Liver (tissue), 9 donors: ENCODE measurements around the gene TRABD. TPM values are rescaled to one million over a fixed set of nuclear protein-coding genes. Genes with fewer than 3 reads are reported as not detected.
A peak's percentile ranks its signal among the peaks of the same experiment; 100 is the strongest.
"Not testable (repeated sequence)": the region's sequence is repeated elsewhere in the genome, so short reads cannot be mapped to it uniquely, and the experiment has no call there.

Source experiments
- DNase-seq: peaks from one replicate; pipeline ENCODE4 v3.0.0-alpha.2; 2017; ENCODE audit warnings: low spot score
- H3K27ac ChIP-seq, 2 donors: one replicate each; pipeline ENCODE4 v1.7.0; 2013; ENCODE audit warnings: inconsistent platforms in 2 of 2, low read length in 2 of 2, control low read depth in 1 of 2, low read depth in 1 of 2, mild to moderate bottlenecking in 1 of 2
- H3K27me3 ChIP-seq, 4 donors: one replicate each; pipeline versions ENCODE4 v1.6.1 to v1.7.0; 2013; ENCODE audit warnings: low read length in 3 of 4, inconsistent platforms in 1 of 4, mild to moderate bottlenecking in 1 of 4, moderate library complexity in 1 of 4; ENCODE audit not compliant: control insufficient read depth in 4 of 4, insufficient read depth in 4 of 4
- H3K36me3 ChIP-seq, 4 donors: one replicate each; pipeline versions ENCODE4 v1.6.1 to v1.7.0; 2013; ENCODE audit warnings: low read length in 3 of 4, mild to moderate bottlenecking in 3 of 4, low read depth in 1 of 4, moderate library complexity in 1 of 4; ENCODE audit not compliant: control insufficient read depth in 4 of 4, insufficient read depth in 3 of 4
- H3K4me1 ChIP-seq, 4 donors: one replicate each; pipeline versions ENCODE4 v1.6.1 to v1.7.0; 2013; ENCODE audit warnings: low read length in 3 of 4, mild to moderate bottlenecking in 3 of 4, moderate library complexity in 1 of 4; ENCODE audit not compliant: control insufficient read depth in 4 of 4, insufficient read depth in 4 of 4
- H3K4me3 ChIP-seq, 3 donors: one replicate each; pipeline versions ENCODE4 v1.6.1 to v1.7.0; 2013; ENCODE audit warnings: low read length in 3 of 3, control low read depth in 1 of 3, low read depth in 1 of 3, mild to moderate bottlenecking in 1 of 3
- H3K9ac ChIP-seq, 2 donors: one replicate each; pipeline ENCODE4 v1.7.0; 2013; ENCODE audit warnings: low read length in 2 of 2, mild to moderate bottlenecking in 2 of 2, moderate library complexity in 2 of 2, control low read depth in 1 of 2, low read depth in 1 of 2
- H3K9me3 ChIP-seq, 4 donors: one replicate each; pipeline versions ENCODE4 v1.6.1 to v1.7.0; 2013; ENCODE audit warnings: low read length in 3 of 4; ENCODE audit not compliant: control insufficient read depth in 4 of 4
- ATF3 ChIP-seq: IDR thresholded peaks from 2 replicates; pipeline ENCODE4 v1.6.1; 2016; ENCODE audit warnings: antibody characterized with exemption
- CTCF ChIP-seq: fragments of 150-350 bp; IDR thresholded peaks from 2 replicates; pipeline ENCODE4 v1.5.1; 2017; ENCODE audit warnings: improper control_type of control experiment, low read depth, low read length; ENCODE audit not compliant: missing input control
- EGR1 ChIP-seq, 2 donors: IDR thresholded peaks; 2 replicates each; pipeline ENCODE4 v1.6.1; 2016 to 2018; ENCODE audit warnings: antibody characterized with exemption in 2 of 2, low read depth in 2 of 2
- HNF4A ChIP-seq, 2 donors: conservative IDR thresholded peaks; 2 replicates each; pipeline ENCODE4 v1.6.1; 2016; ENCODE audit warnings: antibody characterized with exemption in 2 of 2, mild to moderate bottlenecking in 2 of 2
- HNF4G ChIP-seq: IDR thresholded peaks from 2 replicates; pipeline ENCODE4 v1.6.1; 2016; ENCODE audit warnings: antibody characterized with exemption
- MAX ChIP-seq: IDR thresholded peaks from 2 replicates; pipeline ENCODE4 v1.6.1; 2016; ENCODE audit warnings: antibody characterized with exemption
- RXRA ChIP-seq, 2 donors: IDR thresholded peaks; 2 replicates each; pipeline ENCODE4 v1.6.1; 2017 to 2018; ENCODE audit warnings: antibody characterized with exemption in 2 of 2, mild to moderate bottlenecking in 1 of 2
- SP1 ChIP-seq: IDR thresholded peaks from 2 replicates; pipeline ENCODE4 v1.6.1; 2018; ENCODE audit warnings: antibody characterized with exemption, mild to moderate bottlenecking
- YY1 ChIP-seq: IDR thresholded peaks from 2 replicates; pipeline ENCODE4 v1.6.1; 2016; ENCODE audit warnings: antibody characterized with exemption, mild to moderate bottlenecking
- WGBS: extraction: QIAGEN DNeasy Blood & Tissue Kit; methylation state at CpG from one replicate; pipeline ENCODE4 v1.1.7; 2013; 5-methylcytosine and 5-hydroxymethylcytosine counted together
- polyA plus RNA-seq, 2 donors: library from polyadenylated mRNA; stranded (reverse) in 1 of 2; unstranded in 1 of 2; fragments of 200-250 nt in 1 of 2; fragments of >200 nt in 1 of 2; fragmentation: Nextera tagmentation in 1 of 2; extraction: Ambion mirVana in 1 of 2; gene quantifications; one replicate each; pipeline versions ENCODE4 v1.2.1 to v1.2.3, GENCODE V29; 2013 to 2015
- total RNA-seq, 2 donors: library from RNA; depleted of rRNA; stranded (reverse); fragments of >200 nt; gene quantifications; one replicate each; pipeline ENCODE4 v1.2.3, GENCODE V29; 2014
- donor health status: healthy.
- donor health status: healthy.
- donor health status: healthy.
- donor health status: healthy.
- donor health status: healthy.

Gene TRABD
- total and polyA plus RNA-seq, 4 donors, result 10.5 to 29.7 (median 16.4) TPM

GRCh38 chr22:50165436-50166123 is 20.1 kb upstream of the TRABD start:
- no peaks in the 10 kb centered on the region for H3K27me3 ChIP-seq
- H3K27ac ChIP-seq, result no peak overlapping the region
- no peak for DNase-seq
- no peak overlapping the region for H3K4me3 ChIP-seq
- H3K9me3 ChIP-seq, result no peaks in the 10 kb centered on the region
- 93% methylated on average over 28 of the region's 28 CpGs for WGBS
- H3K9ac ChIP-seq, result no peak overlapping the region
- TF ChIP-seq MAX (no peak), SP1 (no peak), YY1 (no peak), EGR1 (IDR thresholded peaks at IDR 0.05; ENCODE audit: low read depth in 2 of 2) (no peak), RXRA (IDR thresholded peaks at IDR 0.05) (no peak), ATF3 (no peak), CTCF (no peak)
- H3K4me1 ChIP-seq, result peaks cover 0 to 2% (median 0%) of the 10 kb centered on the region in 4 donors
- no peaks in the 10 kb centered on the region for H3K36me3 ChIP-seq

GRCh38 chr22:50167689-50168489 is 17.8 kb upstream of the TRABD start:
- Histone ChIP-seq H3K36me3 (no peaks in the 10 kb centered on the region), H3K9me3 (no peaks in the 10 kb centered on the region), H3K27ac (no peak overlapping the region), H3K4me1 (peaks cover 0 to 19% (median 11%) of the 10 kb centered on the region in 4 donors), H3K27me3 (no peaks in the 10 kb centered on the region), H3K4me3 (no peak overlapping the region), H3K9ac (no peak overlapping the region)
- no peak for DNase-seq
- no peak for TF ChIP-seq HNF4G
- TF ChIP-seq HNF4A (conservative IDR thresholded peaks at IDR 0.05), result no peak
- TF ChIP-seq RXRA (IDR thresholded peaks at IDR 0.05), result peak in 1 of 2 donors; percentile 24
- 56% methylated on average over 11 of the region's 11 CpGs for WGBS

- not testable (repeated sequence) for H3K9ac ChIP-seq, H3K27me3 ChIP-seq, H3K9me3 ChIP-seq, H3K36me3 ChIP-seq, H3K27ac ChIP-seq, DNase-seq, H3K4me3 ChIP-seq
- 47% methylated on average over 5 of the region's 5 CpGs for WGBS
- H3K4me1 ChIP-seq, result peaks cover 0 to 19% (median 11%) of the 10 kb centered on the region in 4 donors
Measured at GRCh38 chr22:50168490-50169180, 17.1 kb upstream of the TRABD start.
